ENCODE measurements around the gene FYB2. TPM values are rescaled to one million over a fixed set of nuclear protein-coding genes. Genes with fewer than 3 reads are reported as not detected.

Gene FYB2
- polyA plus RNA-seq, 1 donor from 2014 or later: 0.69 TPM

- H3K9me3 ChIP-seq (ENCODE audit: low read length): no peaks in the 10 kb centered on the region
- no peak overlapping the region for H3K4me3 ChIP-seq (ENCODE audit: low read length)
- no peak overlapping the region for H3K9ac ChIP-seq (ENCODE audit: low read length)
- no peaks in the 10 kb centered on the region for H3F3A ChIP-seq (ENCODE audit: insufficient read depth, low read length, poor library complexity, severe bottlenecking)
- H3K27me3 ChIP-seq (ENCODE audit: insufficient read depth, low read depth, low read length): no peaks in the 10 kb centered on the region
- no peaks in the 10 kb centered on the region for H4K20me1 ChIP-seq (ENCODE audit: insufficient read depth)
- no peaks in the 10 kb centered on the region for H3K9me2 ChIP-seq (ENCODE audit: insufficient read depth, low read length)
- H2AFZ ChIP-seq (ENCODE audit: low read depth, low read length): no peak overlapping the region
- TF ChIP-seq TAF1 (IDR thresholded peaks at IDR 0.05; ENCODE audit: low read depth) (no peak), REST (IDR thresholded peaks at IDR 0.05; ENCODE audit: borderline replicate concordance) (no peak), EP300 (conservative IDR thresholded peaks at IDR 0.05; ENCODE audit: poor library complexity, severe bottlenecking) (no peak), SMC3 (conservative IDR thresholded peaks at IDR 0.05; ENCODE audit: poor library complexity) (no peak), MXI1 (conservative IDR thresholded peaks at IDR 0.05; ENCODE audit: poor library complexity, severe bottlenecking) (no peak), POLR2AphosphoS5 (IDR thresholded peaks at IDR 0.05) (no peak), CTCF (IDR thresholded peaks at IDR 0.05; ENCODE audit: poor library complexity, severe bottlenecking) (no peak), RAD21 (conservative IDR thresholded peaks at IDR 0.05) (no peak), EZH2 (IDR thresholded peaks at IDR 0.05; ENCODE audit: borderline replicate concordance, insufficient read depth, low read length, poor library complexity, severe bottlenecking) (no peak)
- H3K79me2 ChIP-seq (replicated peaks; ENCODE audit: insufficient read depth, low read length): no peaks in the 10 kb centered on the region
- no peaks in the 10 kb centered on the region for H3K36me3 ChIP-seq (ENCODE audit: insufficient read depth, low read length)
- H3K27ac ChIP-seq (ENCODE audit: low read length): no peak overlapping the region
- no peak overlapping the region for H3K4me2 ChIP-seq (ENCODE audit: low read length)
These were observed 47.5 kb downstream of the FYB2 start for GRCh38 chr1:56771717-56772116.

GRCh38 chr1:56758794-56759193 lies 60.4 kb downstream of the FYB2 start:
- Histone ChIP-seq H2AFZ (ENCODE audit: low read depth, low read length) (no peak overlapping the region), H3K9me2 (ENCODE audit: insufficient read depth, low read length) (no peaks in the 10 kb centered on the region), H3K9ac (ENCODE audit: low read length) (no peak overlapping the region), H4K20me1 (ENCODE audit: insufficient read depth) (no peaks in the 10 kb centered on the region), H3K36me3 (ENCODE audit: insufficient read depth, low read length) (no peaks in the 10 kb centered on the region), H3F3A (ENCODE audit: insufficient read depth, low read length, poor library complexity, severe bottlenecking) (no peaks in the 10 kb centered on the region), H3K27me3 (ENCODE audit: insufficient read depth, low read depth, low read length) (no peaks in the 10 kb centered on the region), H3K79me2 (replicated peaks; ENCODE audit: insufficient read depth, low read length) (no peaks in the 10 kb centered on the region), H3K4me2 (ENCODE audit: low read length) (no peak overlapping the region), H3K4me3 (ENCODE audit: low read length) (no peak overlapping the region), H3K27ac (ENCODE audit: low read length) (no peak overlapping the region), H3K9me3 (ENCODE audit: low read length) (no peaks in the 10 kb centered on the region)
- no peak for TF ChIP-seq RAD21 (conservative IDR thresholded peaks at IDR 0.05)
- no peak for TF ChIP-seq MXI1 (conservative IDR thresholded peaks at IDR 0.05; ENCODE audit: poor library complexity, severe bottlenecking)
- no peak for TF ChIP-seq SMC3 (conservative IDR thresholded peaks at IDR 0.05; ENCODE audit: poor library complexity)
- TF ChIP-seq CTCF (IDR thresholded peaks at IDR 0.05; ENCODE audit: poor library complexity, severe bottlenecking): no peak
- TF ChIP-seq EZH2 (IDR thresholded peaks at IDR 0.05; ENCODE audit: borderline replicate concordance, insufficient read depth, low read length, poor library complexity, severe bottlenecking): no peak
- no peak for TF ChIP-seq REST (IDR thresholded peaks at IDR 0.05; ENCODE audit: borderline replicate concordance)
- TF ChIP-seq POLR2AphosphoS5 (IDR thresholded peaks at IDR 0.05): no peak
- TF ChIP-seq TAF1 (IDR thresholded peaks at IDR 0.05; ENCODE audit: low read depth): no peak
- TF ChIP-seq EP300 (conservative IDR thresholded peaks at IDR 0.05; ENCODE audit: poor library complexity, severe bottlenecking): no peak

All from neural cell (in vitro differentiated cells).